ENCODE measurements around the gene PSTPIP2. TPM values are rescaled to one million over a fixed set of nuclear protein-coding genes. Genes with fewer than 3 reads are reported as not detected.

Gene PSTPIP2
- total RNA-seq, 1 experiment from 2014 or later = 3.3 TPM

DNA sequence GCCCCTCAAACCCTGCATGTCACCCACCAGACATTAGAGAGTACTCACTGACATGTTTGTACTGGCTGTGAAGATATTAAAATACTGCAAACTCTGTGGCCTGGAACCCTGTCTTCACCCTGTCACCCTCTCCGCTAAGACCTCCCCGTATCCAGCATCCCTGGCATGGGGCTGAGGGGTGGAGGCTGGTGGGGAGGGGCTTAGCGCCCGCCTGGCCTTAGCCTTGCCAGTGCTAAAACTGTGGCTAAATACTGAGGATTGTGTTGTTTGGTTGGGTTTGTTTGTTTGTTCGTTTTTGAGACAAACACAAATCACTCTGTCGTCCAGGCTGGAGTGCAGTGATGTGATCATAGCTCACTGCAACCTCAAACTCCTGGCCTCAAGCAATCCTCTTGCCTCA lies 1.8 kb downstream of the PSTPIP2 start:
- Histone ChIP-seq H3K18ac (ENCODE audit: insufficient read length, low read depth, low read length) (no peak overlapping the region), H3K27ac (ENCODE audit: insufficient read length, low read depth, low read length) (no peak overlapping the region), H2AK5ac (ENCODE audit: insufficient read length, low read length) (no peak overlapping the region), H3K9ac (ENCODE audit: extremely low read depth, insufficient read length, low read length) (no peak overlapping the region), H2AFZ (ENCODE audit: low read length) (no peak overlapping the region), H4K91ac (ENCODE audit: insufficient read length, low read depth, low read length) (no peak overlapping the region), H2BK5ac (ENCODE audit: insufficient read length, low read length) (no peak overlapping the region), H3K4me2 (ENCODE audit: insufficient read depth, insufficient read length, low read length) (no peak overlapping the region), H4K5ac (ENCODE audit: insufficient read length, low read depth, low read length) (no peak overlapping the region), H2BK20ac (ENCODE audit: low read depth, low read length, poor library complexity, severe bottlenecking) (no peak overlapping the region), H3K4me1 (ENCODE audit: insufficient read depth, low read length) (no peaks in the 10 kb centered on the region), H3K79me2 (ENCODE audit: insufficient read depth, low read length) (no peaks in the 10 kb centered on the region), H3K23me2 (ENCODE audit: insufficient read length, low read depth, low read length, poor library complexity, severe bottlenecking) (peaks cover 10% of the 10 kb centered on the region), H3K4ac (ENCODE audit: low read depth, low read length) (no peak overlapping the region), H4K8ac (replicated peaks; ENCODE audit: insufficient read length, low read depth, low read length) (no peak overlapping the region), H3T11ph (ENCODE audit: low read length) (no peak overlapping the region), H3K9me3 (ENCODE audit: control insufficient read depth, low read depth, low read length) (no peaks in the 10 kb centered on the region), H2BK120ac (ENCODE audit: low read depth, low read length, poor library complexity, severe bottlenecking) (no peak overlapping the region), H2BK12ac (ENCODE audit: insufficient read length, low read depth, low read length) (no peak overlapping the region), H3K56ac (ENCODE audit: insufficient read length, low read depth, low read length) (no peak overlapping the region), H2BK15ac (ENCODE audit: low read depth, low read length) (no peak overlapping the region), H3K14ac (ENCODE audit: insufficient read depth, low read length) (no peak overlapping the region), H3K79me1 (ENCODE audit: insufficient read depth, low read depth, low read length, poor library complexity, severe bottlenecking) (no peaks in the 10 kb centered on the region), H4K20me1 (ENCODE audit: control insufficient read depth, insufficient read depth, insufficient read length) (no peaks in the 10 kb centered on the region), H3K27me3 (ENCODE audit: insufficient read depth, low read length) (peaks cover 5% of the 10 kb centered on the region), H3K23ac (ENCODE audit: insufficient read length, low read depth, low read length) (no peak overlapping the region)
- WGBS (ENCODE audit: extremely low coverage, insufficient read length, low lambda C conversion rate) = no CpG with 5 or more reads among the region's 6 CpGs
- peaks cover 30% of the 10 kb centered on the region for H3K27me3 Mint-ChIP-seq (ENCODE audit: low read depth)
- H3K27ac Mint-ChIP-seq = no peak overlapping the region
- TF ChIP-seq, protein P1, sequence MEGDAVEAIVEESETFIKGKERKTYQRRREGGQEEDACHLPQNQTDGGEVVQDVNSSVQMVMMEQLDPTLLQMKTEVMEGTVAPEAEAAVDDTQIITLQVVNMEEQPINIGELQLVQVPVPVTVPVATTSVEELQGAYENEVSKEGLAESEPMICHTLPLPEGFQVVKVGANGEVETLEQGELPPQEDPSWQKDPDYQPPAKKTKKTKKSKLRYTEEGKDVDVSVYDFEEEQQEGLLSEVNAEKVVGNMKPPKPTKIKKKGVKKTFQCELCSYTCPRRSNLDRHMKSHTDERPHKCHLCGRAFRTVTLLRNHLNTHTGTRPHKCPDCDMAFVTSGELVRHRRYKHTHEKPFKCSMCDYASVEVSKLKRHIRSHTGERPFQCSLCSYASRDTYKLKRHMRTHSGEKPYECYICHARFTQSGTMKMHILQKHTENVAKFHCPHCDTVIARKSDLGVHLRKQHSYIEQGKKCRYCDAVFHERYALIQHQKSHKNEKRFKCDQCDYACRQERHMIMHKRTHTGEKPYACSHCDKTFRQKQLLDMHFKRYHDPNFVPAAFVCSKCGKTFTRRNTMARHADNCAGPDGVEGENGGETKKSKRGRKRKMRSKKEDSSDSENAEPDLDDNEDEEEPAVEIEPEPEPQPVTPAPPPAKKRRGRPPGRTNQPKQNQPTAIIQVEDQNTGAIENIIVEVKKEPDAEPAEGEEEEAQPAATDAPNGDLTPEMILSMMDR (conservative IDR thresholded peaks at IDR 0.05) = no peak
- H3K9me3 Mint-ChIP-seq = peaks cover 0 to 1% of the 10 kb centered on the region in 2 experiments; a peak in 1 of 5 replicates
- no peak overlapping the region for H3K4me3 Mint-ChIP-seq
- H3K4me1 Mint-ChIP-seq = peaks cover 8% of the 10 kb centered on the region in 2 experiments
- DNase-seq = no peak
- H3K36me3 Mint-ChIP-seq (ENCODE audit: insufficient read depth in 1 of 3, low read depth in 3 of 3) = no peaks in the 10 kb centered on the region
